Measurements from ENCODE around the gene SEMA3B. TPM values are rescaled to one million over a fixed set of nuclear protein-coding genes. Genes with fewer than 3 reads are reported as not detected.

The SEMA3B gene
- total and polyA plus RNA-seq, 9 of the 15 experiments (the other 6 are each of a cell fraction or from before 2014, with no cell fraction given): 0.03 to 1.8 (median 0.55) TPM; not detected in 1

DNA sequence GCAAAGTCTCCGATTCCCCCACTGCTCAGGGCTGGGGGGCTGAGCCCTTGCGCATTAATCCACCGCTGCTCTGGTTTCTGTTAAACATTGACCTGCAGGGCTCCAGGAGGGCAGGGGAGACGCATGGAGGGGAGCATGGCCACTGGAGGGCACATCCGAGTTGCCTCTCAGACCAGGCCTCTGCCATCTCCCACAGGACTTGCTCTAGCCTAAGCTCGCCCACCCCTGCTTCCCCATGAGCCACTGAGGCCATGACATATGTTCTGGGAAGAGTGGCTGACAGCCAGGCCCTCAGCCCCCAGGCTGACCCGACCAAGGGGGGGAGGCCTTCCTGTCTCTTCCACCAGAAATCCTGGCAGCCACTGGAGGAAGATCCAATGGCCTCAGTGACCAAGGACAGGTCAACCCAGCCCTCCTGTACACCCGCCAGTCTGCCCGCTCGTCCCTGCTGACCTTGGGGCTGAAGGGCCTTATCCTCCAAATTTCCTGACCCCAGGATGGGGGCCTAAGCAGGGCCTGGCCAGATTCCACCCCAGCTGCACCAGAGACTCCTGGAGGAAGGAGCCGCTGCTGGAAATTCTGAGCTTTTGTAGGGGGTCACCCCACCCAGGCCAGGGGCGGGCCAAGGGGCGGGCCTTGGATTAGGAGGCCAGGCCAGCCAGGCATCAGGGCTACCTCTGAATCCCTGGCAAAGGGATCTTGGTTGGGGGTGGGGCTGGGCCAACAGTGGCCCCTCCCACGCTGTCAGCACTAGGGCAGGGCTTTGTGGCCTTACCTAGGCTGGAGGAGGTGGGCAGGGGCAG lies 34.3 kb downstream of the SEMA3B start, which contains the start of gene HYAL1 (continued):
- TF ChIP-seq, protein P1, sequence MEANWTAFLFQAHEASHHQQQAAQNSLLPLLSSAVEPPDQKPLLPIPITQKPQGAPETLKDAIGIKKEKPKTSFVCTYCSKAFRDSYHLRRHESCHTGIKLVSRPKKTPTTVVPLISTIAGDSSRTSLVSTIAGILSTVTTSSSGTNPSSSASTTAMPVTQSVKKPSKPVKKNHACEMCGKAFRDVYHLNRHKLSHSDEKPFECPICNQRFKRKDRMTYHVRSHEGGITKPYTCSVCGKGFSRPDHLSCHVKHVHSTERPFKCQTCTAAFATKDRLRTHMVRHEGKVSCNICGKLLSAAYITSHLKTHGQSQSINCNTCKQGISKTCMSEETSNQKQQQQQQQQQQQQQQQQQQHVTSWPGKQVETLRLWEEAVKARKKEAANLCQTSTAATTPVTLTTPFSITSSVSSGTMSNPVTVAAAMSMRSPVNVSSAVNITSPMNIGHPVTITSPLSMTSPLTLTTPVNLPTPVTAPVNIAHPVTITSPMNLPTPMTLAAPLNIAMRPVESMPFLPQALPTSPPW (CRISPR knock-in tag; IDR thresholded peaks at IDR 0.05): peak; percentile 33
- peak; percentile 23; the same call in 1 of the 2 replicates for TF ChIP-seq CREM (IDR thresholded peaks at IDR 0.05; ENCODE audit: low read depth)
- TF ChIP-seq, protein P2, sequence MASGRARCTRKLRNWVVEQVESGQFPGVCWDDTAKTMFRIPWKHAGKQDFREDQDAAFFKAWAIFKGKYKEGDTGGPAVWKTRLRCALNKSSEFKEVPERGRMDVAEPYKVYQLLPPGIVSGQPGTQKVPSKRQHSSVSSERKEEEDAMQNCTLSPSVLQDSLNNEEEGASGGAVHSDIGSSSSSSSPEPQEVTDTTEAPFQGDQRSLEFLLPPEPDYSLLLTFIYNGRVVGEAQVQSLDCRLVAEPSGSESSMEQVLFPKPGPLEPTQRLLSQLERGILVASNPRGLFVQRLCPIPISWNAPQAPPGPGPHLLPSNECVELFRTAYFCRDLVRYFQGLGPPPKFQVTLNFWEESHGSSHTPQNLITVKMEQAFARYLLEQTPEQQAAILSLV (tag; IDR thresholded peaks at IDR 0.05): no peak
- peak; percentile 76 for TF ChIP-seq POLR2A (conservative IDR thresholded peaks at IDR 0.05)
- TF ChIP-seq NCOA1 (IDR thresholded peaks at IDR 0.05; ENCODE audit: low read depth): no peak
- peak in 1 of 2 experiments; percentile 28; a peak in 1 of 4 replicates for TF ChIP-seq RAD21 (CRISPR knock-in tag; conservative IDR thresholded peaks at IDR 0.05 in 1 of 2, IDR thresholded peaks at IDR 0.05 in 1 of 2)
- TF ChIP-seq RBFOX2 (IDR thresholded peaks at IDR 0.05; ENCODE audit: low read depth, low read length): peak; percentile 73
- TF ChIP-seq, protein P3, sequence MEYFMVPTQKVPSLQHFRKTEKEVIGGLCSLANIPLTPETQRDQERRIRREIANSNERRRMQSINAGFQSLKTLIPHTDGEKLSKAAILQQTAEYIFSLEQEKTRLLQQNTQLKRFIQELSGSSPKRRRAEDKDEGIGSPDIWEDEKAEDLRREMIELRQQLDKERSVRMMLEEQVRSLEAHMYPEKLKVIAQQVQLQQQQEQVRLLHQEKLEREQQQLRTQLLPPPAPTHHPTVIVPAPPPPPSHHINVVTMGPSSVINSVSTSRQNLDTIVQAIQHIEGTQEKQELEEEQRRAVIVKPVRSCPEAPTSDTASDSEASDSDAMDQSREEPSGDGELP (CRISPR knock-in tag; IDR thresholded peaks at IDR 0.05; ENCODE audit: borderline replicate concordance): peak; percentile 33; the same call in 1 of the 2 replicates
- TF ChIP-seq JUND (IDR thresholded peaks at IDR 0.05; ENCODE audit: borderline replicate concordance, low read depth, low read length): peak; percentile 32; the same call in 1 of the 2 replicates
- TF ChIP-seq JUND (tag; IDR thresholded peaks at IDR 0.05; ENCODE audit: borderline replicate concordance, low read depth, low read length): no peak
- TF ChIP-seq EP400 (IDR thresholded peaks at IDR 0.05): peak; percentile 34; the same call in 1 of the 2 replicates
- no peak for TF ChIP-seq XRCC5 (IDR thresholded peaks at IDR 0.05; ENCODE audit: low read depth, low read length)
- peak; percentile 85 for TF ChIP-seq ESRRA (IDR thresholded peaks at IDR 0.05; ENCODE audit: borderline replicate concordance, low read depth)
- 0 out of 2 replicates have a peak, but pooled peaks have one; percentile 23 for TF ChIP-seq MBD2 (IDR thresholded peaks at IDR 0.05; ENCODE audit: borderline replicate concordance, low read depth)
